K562 (cell line): ENCODE results near the gene CDC5L. TPM values are rescaled to one million over a fixed set of nuclear protein-coding genes. Genes with fewer than 3 reads are reported as not detected.

Experiments used
- ATAC-seq: fragments of 200-7000 bp; cut with Tn5 transposase; 3 replicates; pipeline ENCODE4 v1.9.1; 2020; ENCODE audit warnings: moderate library complexity
- BruUV-seq: library from RNA; stranded (reverse); fragments of 400-500 nt; replicated peaks from 2 replicates; lab custom pipeline; 2021; lab: Mats Ljungman, UMichigan
- CTCF ChIA-PET: fragments of 300-600 bp; formaldehyde crosslinking; extraction: SDS; loops from one replicate; lab custom pipeline; 2021; ENCODE audit warnings: low intra/inter-chr PET ratio; lab: Yijun Ruan, JAX
- POLR2A ChIA-PET: fragments of 300-600, 350-650 bp; sonication (Branson Sonifier 250); formaldehyde crosslinking; extraction: SDS; loops from one replicate; lab custom pipeline; 2021; ENCODE audit warnings: antibody characterized with exemption, inconsistent platforms; lab: Yijun Ruan, JAX
- DNase-seq, 4 experiments: peaks; one replicate each; pipeline versions ENCODE4 v3.0.0 to v3.0.0-alpha.2; 2011 to 2018; ENCODE audit warnings: low spot score in 3 of 4, mixed read lengths in 3 of 4; ENCODE audit errors: extremely low read depth in 1 of 4
- FAIRE-seq: peaks from 2 replicates; lab custom pipeline; 2011; peaks lifted over from hg19 to GRCh38; lab: Jason Lieb, UNC
- H2AFZ ChIP-seq: 2 replicates; pipeline ENCODE4 v1.6.0; 2011; ENCODE audit warnings: low read depth, low read length, control low read depth, inconsistent platforms
- H3K27ac ChIP-seq: fragments of 200-600 bp; 3 replicates; pipeline ENCODE4 v1.8.0; 2011; ENCODE audit warnings: low read depth, mild to moderate bottlenecking, control low read depth, inconsistent platforms, low read length, moderate library complexity, mixed read lengths; ENCODE audit errors: extremely low read depth
- H3K27me3 ChIP-seq, 2 experiments: fragments of 300-600 bp in 1 of 2; 2 replicates in 1 of 2; 3 replicates in 1 of 2; pipeline versions ENCODE4 v1.6.0 to v1.8.0; 2011; ENCODE audit warnings: inconsistent platforms in 2 of 2, low read length in 2 of 2, mild to moderate bottlenecking in 1 of 2, mixed read lengths in 1 of 2, moderate library complexity in 1 of 2; ENCODE audit not compliant: control insufficient read depth in 2 of 2, insufficient read depth in 2 of 2
- H3K36me3 ChIP-seq: fragments of 300-600 bp; 3 replicates; pipeline ENCODE4 v1.8.0; 2011; ENCODE audit warnings: mild to moderate bottlenecking, low read length, inconsistent platforms; ENCODE audit not compliant: control insufficient read depth, insufficient read depth
- H3K4me1 ChIP-seq, 2 experiments: fragments of 200-600 bp in 1 of 2; replicated peaks in 1 of 2; 2 replicates in 1 of 2; 3 replicates in 1 of 2; pipeline versions ENCODE4 v1.5.1 to v1.8.0; 2011; ENCODE audit warnings: inconsistent platforms in 2 of 2, low read length in 2 of 2, mild to moderate bottlenecking in 1 of 2, mixed read lengths in 1 of 2, moderate library complexity in 1 of 2; ENCODE audit not compliant: control insufficient read depth in 2 of 2, insufficient read depth in 2 of 2
- H3K4me2 ChIP-seq: 2 replicates; pipeline ENCODE4 v1.6.1; 2011; ENCODE audit warnings: low read length, control low read depth, inconsistent platforms, mixed read lengths; ENCODE audit not compliant: insufficient read depth
- H3K4me3 ChIP-seq: fragments of 200-600 bp; sonication (generic), shearing (Covaris generic); 2 replicates; pipeline ENCODE4 v1.5.1; 2016; ENCODE audit warnings: control low read depth, inconsistent platforms
- H3K79me2 ChIP-seq: fragments of 200-600 bp; 3 replicates; pipeline ENCODE4 v1.8.0; 2011; ENCODE audit warnings: low read length, inconsistent platforms; ENCODE audit not compliant: control insufficient read depth, insufficient read depth
- H3K9ac ChIP-seq, 2 experiments: 2 replicates each; pipeline versions ENCODE4 v1.6.0 to v1.6.1; 2011; ENCODE audit warnings: low read depth in 2 of 2, low read length in 2 of 2, control low read depth in 1 of 2, inconsistent platforms in 1 of 2, mild to moderate bottlenecking in 1 of 2, mixed read lengths in 1 of 2; ENCODE audit not compliant: insufficient read depth in 1 of 2
- H3K9me1 ChIP-seq: one replicate; pipeline ENCODE4 v1.6.0; 2011; ENCODE audit warnings: inconsistent platforms, mild to moderate bottlenecking, low read length, moderate library complexity; ENCODE audit not compliant: control insufficient read depth, insufficient read depth
- H3K9me3 ChIP-seq: replicated peaks from 2 replicates; pipeline ENCODE4 v1.5.1; 2011; ENCODE audit warnings: low read depth, low read length, inconsistent platforms; ENCODE audit not compliant: control insufficient read depth, insufficient read depth
- H4K20me1 ChIP-seq: replicated peaks from 2 replicates; pipeline ENCODE4 v1.6.1; 2011; ENCODE audit warnings: low read length, inconsistent platforms, mixed read lengths; ENCODE audit not compliant: control insufficient read depth, insufficient read depth
- ARID1B ChIP-seq: fragments of 450-650 bp; IDR thresholded peaks from 2 replicates; pipeline ENCODE4 v1.6.1; 2016; ENCODE audit warnings: antibody characterized with exemption, mild to moderate bottlenecking, inconsistent platforms
- ATF3 ChIP-seq, 2 experiments: fragments of 450-650 bp in 1 of 2; sonication (generic) in 1 of 2; formaldehyde crosslinking in 1 of 2; IDR thresholded peaks in 1 of 2; conservative IDR thresholded peaks in 1 of 2; 2 replicates each; pipeline versions ENCODE4 v1.6.1 to v1.8.1; 2016 to 2023; ENCODE audit warnings: mild to moderate bottlenecking in 2 of 2, moderate library complexity in 2 of 2, inconsistent platforms in 1 of 2, missing genetic modification reagents in 1 of 2
- CEBPG ChIP-seq, 3 experiments: fragments of 200-800 bp in 1 of 3; sonication (Bioruptor generic) in 1 of 3; sonication (generic) in 1 of 3; formaldehyde crosslinking in 1 of 3; IDR thresholded peaks in 2 of 3; conservative IDR thresholded peaks in 1 of 3; 2 replicates each; pipeline versions ENCODE4 v1.6.1 to v1.8.0; 2016 to 2022; ENCODE audit warnings: missing compliant biosample characterization in 2 of 3, missing genetic modification characterization in 2 of 3, mild to moderate bottlenecking in 1 of 3, missing genetic modification reagents in 1 of 3
- CTBP1 ChIP-seq: fragments of 450-650 bp; IDR thresholded peaks from 2 replicates; pipeline ENCODE4 v1.6.1; 2016; ENCODE audit warnings: borderline replicate concordance
- FOS ChIP-seq: IDR thresholded peaks from 3 replicates; pipeline ENCODE4 v1.6.1; 2011; ENCODE audit not compliant: insufficient read length; ENCODE audit errors: extremely low read depth
- FOSL1 ChIP-seq: fragments of 200-800 bp; sonication (Bioruptor generic); conservative IDR thresholded peaks from 2 replicates; pipeline ENCODE4 v1.6.1; 2016; ENCODE audit warnings: missing genetic modification characterization, missing compliant biosample characterization
- HCFC1 ChIP-seq: IDR thresholded peaks from 2 replicates; pipeline ENCODE4 v1.6.1; 2012; ENCODE audit warnings: low read depth, low read length, improper control_type of control experiment
- HNRNPL ChIP-seq: fragments of 200-400 bp; formaldehyde crosslinking; IDR thresholded peaks from 2 replicates; pipeline ENCODE4 v1.6.1; 2017; ENCODE audit warnings: low read depth, mild to moderate bottlenecking, low read length
- JUN ChIP-seq, 2 experiments: sonication (generic) in 1 of 2; formaldehyde crosslinking in 1 of 2; IDR thresholded peaks; 2 replicates each; pipeline versions ENCODE4 v1.6.1 to v1.8.0; 2012 to 2022; ENCODE audit warnings: borderline replicate concordance in 2 of 2, mild to moderate bottlenecking in 2 of 2, improper control_type of control experiment in 1 of 2, low read depth in 1 of 2, low read length in 1 of 2, missing genetic modification reagents in 1 of 2
- JUND ChIP-seq, 2 experiments: IDR thresholded peaks; 2 replicates in 1 of 2; 3 replicates in 1 of 2; pipeline ENCODE4 v1.6.1; 2011; ENCODE audit warnings: borderline replicate concordance in 2 of 2, low read depth in 2 of 2, low read length in 2 of 2, improper control_type of control experiment in 1 of 2, missing biosample characterization in 1 of 2, missing genetic modification characterization in 1 of 2, missing genetic modification reagents in 1 of 2
- KDM4B ChIP-seq, 2 experiments: fragments of 450-650 bp in 1 of 2; sonication (generic) in 1 of 2; IDR thresholded peaks; 2 replicates each; pipeline ENCODE4 v1.6.1; 2016 to 2017; ENCODE audit warnings: borderline replicate concordance in 2 of 2, antibody characterized with exemption in 1 of 2, low read depth in 1 of 2, mild to moderate bottlenecking in 1 of 2
- MLX ChIP-seq, 2 experiments: fragments of 450-650 bp in 1 of 2; sonication (generic) in 1 of 2; formaldehyde crosslinking; conservative IDR thresholded peaks; 2 replicates each; pipeline versions ENCODE4 v1.4.0 to v1.8.1; 2020 to 2022; ENCODE audit warnings: mild to moderate bottlenecking in 1 of 2, missing genetic modification reagents in 1 of 2
- RCOR1 ChIP-seq, 2 experiments: IDR thresholded peaks; 2 replicates each; pipeline ENCODE4 v1.6.1; 2012; ENCODE audit warnings: low read depth in 2 of 2, low read length in 2 of 2, borderline replicate concordance in 1 of 2, improper control_type of control experiment in 1 of 2
- SMARCA4 ChIP-seq: fragments of 450-650 bp; IDR thresholded peaks from 2 replicates; pipeline ENCODE4 v1.6.1; 2016
- SOX6 ChIP-seq: fragments of 450-650 bp; IDR thresholded peaks from 2 replicates; pipeline ENCODE4 v1.6.1; 2014; ENCODE audit warnings: mild to moderate bottlenecking
- ZEB2 ChIP-seq: fragments of 450-650 bp; IDR thresholded peaks from 2 replicates; pipeline ENCODE4 v1.6.1; 2016
- ZNF280A ChIP-seq: fragments of 450-650 bp; IDR thresholded peaks from 2 replicates; pipeline ENCODE4 v1.6.1; 2018; ENCODE audit warnings: mild to moderate bottlenecking, low read depth; ENCODE audit not compliant: partially characterized antibody
- WGBS: fragments of 100-300 bp; shearing (Covaris generic); methylation state at CpG from one replicate; pipeline ENCODE4 v1.1.6; 2016; ENCODE audit warnings: low coverage, mixed read lengths; ENCODE audit not compliant: insufficient coverage; ENCODE audit errors: missing lambda C conversion rate; 5-methylcytosine and 5-hydroxymethylcytosine counted together
- in situ Hi-C: fragments of 300-500 bp; cut with MboI; formaldehyde crosslinking; loops from 4 replicates; pipeline ENCODE4 v1.15.0; 2018; ENCODE audit warnings: inconsistent platforms, mixed read lengths
- intact Hi-C: fragments of 100-400 bp; cut with micrococcal nuclease; formaldehyde crosslinking; loops from 2 replicates; pipeline ENCODE4 v1.14.2; 2022
- polyA plus RNA-seq, 8 experiments: library from polyadenylated mRNA; depleted of rRNA in 4 of 8; stranded (reverse) in 5 of 8; unstranded in 3 of 8; fragments of >200 nt; fragmentation: Nextera tagmentation in 2 of 8; fragmentation: Illumina TruSeq in 1 of 8; extraction: Ambion mirVana in 2 of 8; extraction: Trizol in 1 of 8; gene quantifications; 2 replicates each; pipeline versions ENCODE4 v1.2.1 to v1.2.3, GENCODE V29; 2011 to 2014; ENCODE audit warnings: inconsistent platforms in 1 of 8, missing spikeins in 1 of 8
- total RNA-seq, 7 experiments: library from RNA; depleted of rRNA in 6 of 7; stranded (reverse); fragments of >200 nt in 6 of 7; fragmentation: Illumina TruSeq in 2 of 7; extraction: Trizol in 2 of 7; gene quantifications; 2 replicates each; pipeline versions ENCODE4 v1.2.1 to v1.2.3, GENCODE V29; 2011 to 2021; ENCODE audit warnings: low replicate concordance in 1 of 7

CDC5L gene
- total and polyA plus RNA-seq, 9 of the 15 experiments (the other 6 are each of a cell fraction or from before 2014, with no cell fraction given), result 22.3 to 44.2 (median 30.8) TPM

- H3K4me2 ChIP-seq, result no peak overlapping the region
- FAIRE-seq (no peak), DNase-seq (no peak), ATAC-seq (no peak)
- in situ Hi-C loops, result no loop called here
- CTCF ChIA-PET, result no interaction called here
- no peaks in the 10 kb centered on the region for H3K79me2 ChIP-seq
- POLR2A ChIA-PET, result interaction anchor here (1.0 to 1.9 kb wide), 3 partner anchors 9 to 26 kb away, joined by 3 to 7 read pairs (median 3); no protein-coding TSS in a partner anchor
- peak; percentile 50; the same call in 1 of the 2 replicates for TF ChIP-seq ZEB2
- no peak for TF ChIP-seq ZNF280A
- peak; percentile 50; the same call in 1 of the 2 replicates for TF ChIP-seq SMARCA4
- peak; percentile 56; the same call in 1 of the 2 replicates for TF ChIP-seq JUN (IDR thresholded peaks at IDR 0.05; ENCODE audit: borderline replicate concordance, low read depth, low read length)
- TF ChIP-seq JUN (CRISPR knock-in tag; IDR thresholded peaks at IDR 0.05; ENCODE audit: borderline replicate concordance), result no peak
- no peak for TF ChIP-seq HCFC1
- TF ChIP-seq ATF3 (IDR thresholded peaks at IDR 0.05), result peak; percentile 76
- no peak for TF ChIP-seq ATF3 (CRISPR knock-in tag; conservative IDR thresholded peaks at IDR 0.05)
- 0 out of 2 replicates have a peak, but pooled peaks have one; percentile 42 for TF ChIP-seq CTBP1
- TF ChIP-seq ARID1B, result 0 out of 2 replicates have a peak, but pooled peaks have one; percentile 17
- TF ChIP-seq SOX6, result peak; percentile 75
- no peak for TF ChIP-seq HNRNPL
- 0 out of 4 replicates have a peak, but pooled peaks of 1 of the 2 experiments have one; percentile 22 for TF ChIP-seq RCOR1 (IDR thresholded peaks at IDR 0.05; ENCODE audit: borderline replicate concordance in 1 of 2, low read depth in 2 of 2, low read length in 2 of 2)
- peak; percentile 11 for TF ChIP-seq FOS
- no peak for TF ChIP-seq KDM4B (IDR thresholded peaks at IDR 0.05; ENCODE audit: borderline replicate concordance in 2 of 2, low read depth in 1 of 2)
- TF ChIP-seq JUND (IDR thresholded peaks at IDR 0.05; ENCODE audit: borderline replicate concordance, low read depth, low read length), result peak; percentile 27; the same call in 1 of the 2 replicates
- TF ChIP-seq JUND (tag; IDR thresholded peaks at IDR 0.05; ENCODE audit: borderline replicate concordance, low read depth, low read length), result no peak
- no peak for TF ChIP-seq MLX (CRISPR knock-in tag; conservative IDR thresholded peaks at IDR 0.05)
- TF ChIP-seq FOSL1 (tag), result peak; percentile 53
- TF ChIP-seq CEBPG (CRISPR knock-in tag; IDR thresholded peaks at IDR 0.05), result no peak
- peak in 1 of 2 experiments; percentile 87; a peak in 2 of 4 replicates for TF ChIP-seq CEBPG (tag; conservative IDR thresholded peaks at IDR 0.05 in 1 of 2, IDR thresholded peaks at IDR 0.05 in 1 of 2)
- WGBS, result 53% methylated on average over 4 of the region's 4 CpGs
- H2AFZ ChIP-seq, result no peak overlapping the region
- no peaks in the 10 kb centered on the region for H4K20me1 ChIP-seq
- peaks cover 19% of the 10 kb centered on the region; the same call in 2 of the 3 replicates for H3K36me3 ChIP-seq
- no peaks in the 10 kb centered on the region for H3K9me1 ChIP-seq
- no TSS peak for BruUV-seq
- intact Hi-C loops, result no loop called here
- H3K27me3 ChIP-seq, result no peaks in the 10 kb centered on the region; a peak in 1 of 5 replicates
- H3K9me3 ChIP-seq, result no peaks in the 10 kb centered on the region
- no peak overlapping the region for H3K9ac ChIP-seq
- no peak overlapping the region for H3K4me3 ChIP-seq
- peaks cover 8 to 14% of the 10 kb centered on the region in 2 experiments; a peak in 4 of 5 replicates for H3K4me1 ChIP-seq
- H3K27ac ChIP-seq, result no peak overlapping the region
Observed at GRCh38 chr6:44452725-44453124, 65.2 kb downstream of the CDC5L start.
